AG09309 (cell line): ENCODE measurements around the gene ITSN1.

Source experiments
- DNase-seq: peaks from one replicate; pipeline ENCODE4 v3.0.0-alpha.2; 2010; ENCODE audit warnings: low read depth
- H3K4me3 ChIP-seq: 2 replicates; pipeline ENCODE4 v1.5.1; 2011; ENCODE audit warnings: mild to moderate bottlenecking, low read depth, low read length, moderate library complexity; ENCODE audit not compliant: control insufficient read depth
- CTCF ChIP-seq: IDR thresholded peaks from 2 replicates; pipeline ENCODE4 v1.5.1; 2011; ENCODE audit warnings: mild to moderate bottlenecking, low read depth, low read length, inconsistent platforms; ENCODE audit not compliant: insufficient read depth, control insufficient read depth; ENCODE audit errors: missing control alignments

The ITSN1 gene

GRCh38 chr21:33643658-33644311 lies 1.5 kb downstream of the ITSN1 start:
- TF ChIP-seq CTCF, result no peak
- no peak for DNase-seq
- peak overlapping the region; percentile 69 for H3K4me3 ChIP-seq

- peak overlapping the region; percentile 69 for H3K4me3 ChIP-seq
- peak; percentile 81 for DNase-seq
- TF ChIP-seq CTCF, result no peak
Measured at GRCh38 chr21:33644383-33645074, 2.2 kb downstream of the ITSN1 start.

- TF ChIP-seq CTCF, result no peak
- DNase-seq, result no peak
- no peak overlapping the region for H3K4me3 ChIP-seq
Measured at GRCh38 chr21:33645730-33646129, 3.4 kb downstream of the ITSN1 start.

- no peak for TF ChIP-seq CTCF
- no peak for DNase-seq
- no peak overlapping the region for H3K4me3 ChIP-seq
Measured at GRCh38 chr21:33647587-33647986, 5.3 kb downstream of the ITSN1 start.

GRCh38 chr21:33648555-33648954 lies 6.3 kb downstream of the ITSN1 start:
- H3K4me3 ChIP-seq, result no peak overlapping the region
- DNase-seq, result no peak
- TF ChIP-seq CTCF, result no peak

- no peak for TF ChIP-seq CTCF
- no peak for DNase-seq
- no peak overlapping the region for H3K4me3 ChIP-seq
Measured at GRCh38 chr21:33650230-33650629, 7.9 kb downstream of the ITSN1 start.
